ACC112 (cell line): ENCODE measurements around the gene SYT8.
A peak's percentile ranks its signal among the peaks of the same experiment; 100 is the strongest.
"Not testable (repeated sequence)": the region's sequence is repeated elsewhere in the genome, so short reads cannot be mapped to it uniquely, and the experiment has no call there.

ENCODE experiments used
- H2AFZ ChIP-seq: fragments of 200-600 bp; sonication (generic); one replicate; pipeline ENCODE4 v1.6.0; 2017; ENCODE audit warnings: antibody characterized with exemption, low read length; ENCODE audit not compliant: unreplicated experiment
- H3K27ac ChIP-seq: fragments of 200-600 bp; sonication (generic); 2 replicates; pipeline ENCODE4 v1.5.1; 2014; ENCODE audit warnings: low read depth, mild to moderate bottlenecking, antibody characterized with exemption, low read length, moderate library complexity
- H3K27me3 ChIP-seq: fragments of 200-600 bp; sonication (generic); 2 replicates; pipeline ENCODE4 v1.6.1; 2014; ENCODE audit warnings: mild to moderate bottlenecking, antibody characterized with exemption, low read length, moderate library complexity, mixed read lengths; ENCODE audit not compliant: insufficient read depth
- H3K36me3 ChIP-seq: fragments of 200-600 bp; sonication (generic); 2 replicates; pipeline ENCODE4 v1.6.1; 2016; ENCODE audit warnings: mild to moderate bottlenecking, antibody characterized with exemption, low read length, moderate library complexity, mixed read lengths; ENCODE audit not compliant: insufficient read depth
- H3K4me1 ChIP-seq: fragments of 200-600 bp; sonication (generic); one replicate; pipeline ENCODE4 v1.6.1; 2016; ENCODE audit warnings: low read length, mixed read lengths; ENCODE audit not compliant: insufficient read depth, unreplicated experiment, control insufficient read depth
- H3K4me3 ChIP-seq: fragments of 200-600 bp; sonication (generic); 2 replicates; pipeline ENCODE4 v1.5.1; 2014; ENCODE audit warnings: mild to moderate bottlenecking, low read depth, low read length
- H3K79me2 ChIP-seq: fragments of 200-600 bp; sonication (generic); one replicate; pipeline ENCODE4 v1.6.0; 2016; ENCODE audit warnings: low read length; ENCODE audit not compliant: control insufficient read depth, unreplicated experiment, insufficient read depth

Gene SYT8

GRCh38 chr11:1871531-1871930 is 36.7 kb downstream of the SYT8 start:
- Histone ChIP-seq H2AFZ (no peak overlapping the region), H3K79me2 (no peaks in the 10 kb centered on the region), H3K27ac (no peak overlapping the region), H3K36me3 (no peaks in the 10 kb centered on the region), H3K4me3 (peak overlapping the region; percentile 56), H3K4me1 (peaks cover 28% of the 10 kb centered on the region), H3K27me3 (peaks cover 26% of the 10 kb centered on the region)

GRCh38 chr11:1872267-1872985 is 37.6 kb downstream of the SYT8 start:
- no peak overlapping the region for H2AFZ ChIP-seq
- no peaks in the 10 kb centered on the region for H3K79me2 ChIP-seq
- H3K27me3 ChIP-seq: peaks cover 26% of the 10 kb centered on the region
- no peak overlapping the region for H3K27ac ChIP-seq
- H3K4me1 ChIP-seq: peaks cover 35% of the 10 kb centered on the region
- H3K36me3 ChIP-seq: no peaks in the 10 kb centered on the region
- no peak overlapping the region for H3K4me3 ChIP-seq

DNA sequence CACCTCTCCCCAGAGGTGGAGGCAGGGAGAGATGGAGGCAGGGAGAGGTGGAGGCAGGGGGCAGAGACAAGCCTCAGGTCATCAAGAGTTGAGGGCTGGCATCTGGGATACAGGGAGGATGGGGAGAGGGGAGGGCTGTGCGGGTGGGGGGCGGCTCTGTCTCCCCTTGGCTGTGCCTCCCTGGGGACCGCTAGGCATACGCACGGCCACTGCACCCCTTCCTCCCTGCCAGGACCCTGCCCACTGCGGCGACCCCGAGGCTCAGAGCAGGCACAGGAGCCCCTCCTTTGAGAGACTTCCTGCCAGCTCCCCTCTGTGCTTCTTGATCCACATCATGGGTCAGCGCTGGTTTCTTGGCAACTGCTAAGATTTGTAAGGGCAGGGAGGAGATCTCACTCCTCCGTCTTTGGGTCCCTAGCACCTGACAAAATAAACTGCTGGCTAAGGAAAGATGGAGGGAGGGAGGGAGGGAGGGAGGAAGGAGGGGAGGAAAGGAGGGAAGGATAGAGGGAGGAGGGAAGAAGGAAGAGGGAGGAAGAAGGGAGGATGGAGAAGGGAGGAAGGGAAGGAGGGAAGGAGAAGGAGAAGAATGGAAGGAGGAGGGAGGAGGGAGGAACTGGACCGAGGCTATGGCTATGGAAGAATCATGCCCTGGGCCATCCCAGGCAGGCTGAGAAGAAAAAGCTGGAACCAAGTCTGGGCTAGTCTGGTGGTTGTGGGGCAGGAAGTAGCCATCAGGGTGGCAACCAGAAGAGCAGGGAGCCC is 38.4 kb downstream of the SYT8 start:
- Histone ChIP-seq H3K79me2 (no peaks in the 10 kb centered on the region), H3K27me3 (peaks cover 26% of the 10 kb centered on the region), H2AFZ (no peak overlapping the region), H3K4me3 (no peak overlapping the region), H3K4me1 (peaks cover 39% of the 10 kb centered on the region), H3K27ac (no peak overlapping the region), H3K36me3 (no peaks in the 10 kb centered on the region)

GRCh38 chr11:1873813-1874150 is 39.0 kb downstream of the SYT8 start:
- not testable (repeated sequence) for H3K79me2 ChIP-seq, H3K27ac ChIP-seq, H3K4me3 ChIP-seq, H3K36me3 ChIP-seq, H2AFZ ChIP-seq
- Histone ChIP-seq H3K27me3 (peaks cover 22% of the 10 kb centered on the region), H3K4me1 (peaks cover 34% of the 10 kb centered on the region)

DNA sequence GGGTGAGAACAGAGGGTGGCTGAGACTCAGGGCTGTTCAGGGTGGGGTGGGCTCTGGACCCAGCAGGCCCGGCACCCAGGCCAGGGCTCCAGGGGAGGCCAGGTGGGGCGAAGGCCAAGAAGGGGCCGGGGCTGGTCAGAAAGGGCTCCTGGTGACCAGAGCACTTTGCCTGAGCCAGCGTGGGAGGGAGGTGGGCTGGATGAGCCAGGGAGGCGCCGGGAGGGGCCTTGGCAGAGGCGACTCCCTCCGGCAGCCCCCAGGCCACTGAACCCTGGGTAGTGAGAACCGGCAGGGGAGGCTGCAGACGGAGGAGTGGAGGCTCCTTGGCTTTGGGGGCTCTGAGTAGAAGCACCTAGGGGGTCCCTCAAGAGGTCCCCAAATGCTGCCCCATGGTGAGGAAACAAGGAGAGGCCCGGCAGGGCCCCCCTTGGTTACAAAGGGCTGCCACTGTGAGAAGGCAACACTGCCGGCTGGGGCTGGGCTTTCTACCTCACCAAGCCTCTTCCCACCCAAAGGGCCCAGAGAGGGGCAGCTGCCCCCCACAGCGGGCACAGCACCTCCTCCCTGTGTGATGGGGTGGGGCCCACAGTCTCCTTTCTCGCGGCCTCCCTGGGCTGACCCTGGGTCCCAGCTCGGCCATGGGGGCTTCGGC is 39.8 kb downstream of the SYT8 start:
- not testable (repeated sequence) for H3K4me3 ChIP-seq, H3K79me2 ChIP-seq, H2AFZ ChIP-seq, H3K36me3 ChIP-seq, H3K27ac ChIP-seq
- Histone ChIP-seq H3K4me1 (peaks cover 30% of the 10 kb centered on the region), H3K27me3 (peaks cover 14% of the 10 kb centered on the region)

DNA sequence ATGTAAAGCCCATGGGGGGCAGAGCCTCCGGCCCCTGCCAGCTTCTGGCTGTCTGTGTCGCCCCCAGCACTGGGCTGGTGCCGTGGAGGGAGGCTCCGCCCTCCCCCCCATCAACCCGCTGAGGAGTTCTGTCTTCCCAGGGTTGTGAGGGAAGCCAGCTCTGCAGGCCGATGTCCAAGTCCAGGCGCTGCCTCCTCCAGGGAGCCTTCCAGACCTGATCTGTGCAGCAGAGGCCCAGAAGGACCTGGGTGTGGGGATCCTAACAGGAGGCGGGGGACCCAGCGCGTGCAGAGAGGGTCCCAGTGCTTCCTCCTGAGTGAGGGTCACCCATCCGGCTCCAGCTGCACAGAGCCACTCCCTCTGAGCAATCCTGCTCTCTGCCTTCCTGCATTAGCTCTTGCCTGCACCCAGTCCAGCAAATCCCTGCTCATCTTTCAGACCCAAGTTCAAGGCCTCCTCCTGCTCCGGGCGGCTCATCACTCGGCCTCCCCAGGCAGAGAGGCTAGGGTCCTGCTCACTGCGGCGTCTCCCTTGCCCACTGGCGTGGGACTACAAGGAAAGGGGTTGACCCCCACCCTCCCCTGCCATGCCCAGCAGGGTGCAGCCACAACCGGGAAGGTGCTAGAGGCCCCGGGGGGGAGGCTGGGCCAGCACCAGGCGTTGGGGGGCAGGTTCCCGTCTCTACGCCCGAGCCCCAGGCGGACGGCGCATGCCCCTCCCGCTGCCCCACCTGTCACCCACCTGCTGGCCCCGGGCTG is 40.5 kb downstream of the SYT8 start:
- Histone ChIP-seq H3K79me2 (no peaks in the 10 kb centered on the region), H2AFZ (no peak overlapping the region), H3K4me1 (peaks cover 33% of the 10 kb centered on the region), H3K4me3 (no peak overlapping the region), H3K36me3 (no peaks in the 10 kb centered on the region), H3K27ac (peak overlapping the region; percentile 82; the same call in 1 of the 2 replicates), H3K27me3 (peaks cover 7% of the 10 kb centered on the region)

DNA sequence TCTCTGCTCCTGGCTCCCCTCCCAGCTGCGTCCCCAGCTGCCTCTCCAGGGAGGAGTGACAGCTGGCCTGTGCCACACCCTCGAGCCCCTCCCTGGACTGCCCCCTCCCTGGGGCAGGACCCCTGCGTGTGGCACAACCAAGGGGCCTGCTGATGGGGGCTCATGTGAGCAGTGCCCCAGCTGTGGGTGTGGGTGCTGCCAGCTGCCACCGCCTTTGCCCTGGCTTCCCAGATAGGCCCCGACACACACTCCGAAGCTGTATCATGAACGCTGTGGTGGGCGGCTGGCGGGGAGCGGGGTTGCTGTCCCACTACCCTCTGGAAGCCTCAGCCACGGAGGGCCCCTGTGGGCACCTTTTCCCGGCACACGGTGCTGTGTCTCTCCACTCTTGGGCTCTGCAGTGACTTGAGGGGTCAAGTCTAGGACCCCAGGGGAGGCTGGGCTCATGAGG is 41.1 kb downstream of the SYT8 start:
- H3K27me3 ChIP-seq, H3K36me3 ChIP-seq, H3K79me2 ChIP-seq, H2AFZ ChIP-seq: not testable (repeated sequence)
- peak overlapping the region; percentile 67; the same call in 1 of the 2 replicates for H3K4me3 ChIP-seq
- peak overlapping the region; percentile 82 for H3K27ac ChIP-seq
- peaks cover 39% of the 10 kb centered on the region for H3K4me1 ChIP-seq

DNA sequence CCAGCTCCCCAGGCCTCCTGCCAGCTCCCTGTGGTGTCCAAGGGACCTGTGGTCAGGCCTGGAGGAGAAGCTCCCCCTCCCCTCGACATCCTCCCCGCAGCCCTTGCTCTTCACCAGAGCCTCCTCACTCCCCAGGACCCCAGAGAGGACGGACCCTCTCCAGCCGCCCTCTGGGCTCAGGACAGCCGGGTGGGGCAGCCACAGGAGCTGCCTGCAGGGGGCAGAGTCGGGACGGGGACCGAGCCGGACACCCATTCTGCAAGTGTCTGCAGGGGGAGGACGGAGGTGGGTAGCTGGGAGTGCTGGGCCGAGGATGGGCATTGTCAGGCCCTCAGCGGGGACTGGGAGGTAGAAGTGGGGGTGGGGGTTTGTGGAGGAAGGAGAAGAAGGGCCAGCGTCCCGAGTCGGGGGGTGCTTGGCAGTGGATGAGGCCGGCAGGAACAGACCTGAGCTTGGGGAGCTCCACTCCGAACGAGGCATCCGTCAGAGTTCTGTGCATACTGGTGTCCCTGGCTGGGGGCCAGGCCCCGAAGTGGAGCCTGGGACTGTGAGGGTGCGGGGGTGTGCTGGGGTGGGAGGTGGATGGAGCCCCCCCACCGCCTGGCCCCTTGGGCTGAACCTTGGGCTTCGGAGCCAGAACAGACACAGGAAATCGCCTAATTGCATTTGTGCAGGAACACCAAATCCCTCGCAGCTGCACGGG is 41.7 kb downstream of the SYT8 start:
- Histone ChIP-seq H3K27me3 (no peaks in the 10 kb centered on the region), H3K36me3 (no peaks in the 10 kb centered on the region), H3K4me3 (peak overlapping the region; percentile 67), H3K79me2 (no peaks in the 10 kb centered on the region), H3K4me1 (peaks cover 39% of the 10 kb centered on the region), H3K27ac (peak overlapping the region; percentile 82), H2AFZ (no peak overlapping the region)

GRCh38 chr11:1877211-1878136 is 42.7 kb downstream of the SYT8 start:
- H3K4me3 ChIP-seq: 0 out of 2 replicates have a peak overlapping the region, but pooled peaks have one; percentile 67
- no peaks in the 10 kb centered on the region for H3K27me3 ChIP-seq
- peaks cover 39% of the 10 kb centered on the region for H3K4me1 ChIP-seq
- no peaks in the 10 kb centered on the region for H3K36me3 ChIP-seq
- peak overlapping the region; percentile 82 for H3K27ac ChIP-seq
- H2AFZ ChIP-seq: no peak overlapping the region
- H3K79me2 ChIP-seq: no peaks in the 10 kb centered on the region
